Measurements from ENCODE around the gene GZMM.
"Not testable (repeated sequence)": the region's sequence is repeated elsewhere in the genome, so short reads cannot be mapped to it uniquely, and the experiment has no call there.

The GZMM gene

DNA sequence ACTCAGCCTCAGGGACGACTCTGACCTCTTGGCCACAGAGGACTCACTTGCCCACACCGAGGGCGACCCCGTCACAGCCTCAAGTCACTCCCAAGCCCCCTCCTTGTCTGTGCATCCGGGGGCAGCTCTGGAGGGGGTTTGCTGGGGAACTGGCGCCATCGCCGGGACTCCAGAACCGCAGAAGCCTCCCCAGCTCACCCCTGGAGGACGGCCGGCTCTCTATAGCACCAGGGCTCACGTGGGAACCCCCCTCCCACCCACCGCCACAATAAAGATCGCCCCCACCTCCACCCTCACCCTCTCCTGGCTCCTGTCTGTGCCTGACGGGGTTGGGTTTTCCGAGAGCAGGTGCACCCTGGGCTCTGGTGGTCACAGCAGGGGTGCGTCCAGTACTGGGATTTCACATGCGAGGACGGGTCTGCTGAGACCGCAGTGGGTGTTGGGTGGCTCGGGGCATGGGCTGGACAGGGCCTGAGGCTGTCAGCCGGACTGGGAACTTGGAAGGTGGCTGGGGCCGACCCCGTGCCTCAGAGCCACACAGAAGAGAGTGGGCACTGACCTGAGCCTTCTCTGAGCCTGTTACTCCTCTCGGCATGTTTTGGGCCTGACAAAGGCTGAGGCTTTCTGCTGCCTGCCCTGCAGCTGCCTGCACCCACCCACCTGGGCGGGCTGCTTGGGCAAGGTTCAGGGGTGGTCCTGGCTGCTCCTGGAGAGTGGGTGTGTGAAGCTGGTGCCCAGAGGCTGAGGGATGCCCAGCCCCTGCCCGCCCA is 39.5 kb downstream of the GZMM start:
- Histone ChIP-seq H3K36me3 (ENCODE audit: insufficient read depth, low read length) (peaks cover 22% of the 10 kb centered on the region), H3K9me3 (ENCODE audit: low read length) (no peaks in the 10 kb centered on the region), H3K27me3 (ENCODE audit: control insufficient read depth in 1 of 2, insufficient read depth in 2 of 2, low read length in 2 of 2) (peaks cover 2 to 35% of the 10 kb centered on the region in 2 donors), H3K9ac (ENCODE audit: low read length) (no peak overlapping the region), H3K4me3 (ENCODE audit: low read depth in 1 of 2, low read length in 2 of 2) (no peak overlapping the region), H3K4me1 (ENCODE audit: insufficient read depth, low read length) (no peaks in the 10 kb centered on the region), H3K27ac (ENCODE audit: low read depth, low read length) (no peak overlapping the region)

DNA sequence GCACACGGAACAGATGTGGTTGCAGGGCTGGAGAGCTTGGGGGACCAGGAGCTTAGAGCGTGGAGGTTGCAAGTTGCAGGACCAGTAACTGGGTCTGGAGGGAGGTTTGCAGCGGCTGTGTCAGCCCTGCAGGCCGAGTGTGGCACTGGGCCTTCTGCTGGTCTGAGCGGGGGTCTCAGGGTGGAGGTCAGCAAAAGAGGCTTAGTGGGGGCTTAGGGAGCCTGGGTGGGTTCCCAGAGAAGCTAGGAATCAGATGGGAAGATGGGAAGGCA is 40.1 kb downstream of the GZMM start:
- Histone ChIP-seq H3K36me3 (ENCODE audit: insufficient read depth, low read length) (peaks cover 22% of the 10 kb centered on the region), H3K27me3 (ENCODE audit: control insufficient read depth in 1 of 2, insufficient read depth in 2 of 2, low read length in 2 of 2) (peaks cover 7 to 40% of the 10 kb centered on the region in 2 donors), H3K4me1 (ENCODE audit: insufficient read depth, low read length) (no peaks in the 10 kb centered on the region), H3K9me3 (ENCODE audit: low read length) (no peaks in the 10 kb centered on the region), H3K27ac (ENCODE audit: low read depth, low read length) (no peak overlapping the region), H3K9ac (ENCODE audit: low read length) (no peak overlapping the region), H3K4me3 (ENCODE audit: low read depth in 1 of 2, low read length in 2 of 2) (no peak overlapping the region)

DNA sequence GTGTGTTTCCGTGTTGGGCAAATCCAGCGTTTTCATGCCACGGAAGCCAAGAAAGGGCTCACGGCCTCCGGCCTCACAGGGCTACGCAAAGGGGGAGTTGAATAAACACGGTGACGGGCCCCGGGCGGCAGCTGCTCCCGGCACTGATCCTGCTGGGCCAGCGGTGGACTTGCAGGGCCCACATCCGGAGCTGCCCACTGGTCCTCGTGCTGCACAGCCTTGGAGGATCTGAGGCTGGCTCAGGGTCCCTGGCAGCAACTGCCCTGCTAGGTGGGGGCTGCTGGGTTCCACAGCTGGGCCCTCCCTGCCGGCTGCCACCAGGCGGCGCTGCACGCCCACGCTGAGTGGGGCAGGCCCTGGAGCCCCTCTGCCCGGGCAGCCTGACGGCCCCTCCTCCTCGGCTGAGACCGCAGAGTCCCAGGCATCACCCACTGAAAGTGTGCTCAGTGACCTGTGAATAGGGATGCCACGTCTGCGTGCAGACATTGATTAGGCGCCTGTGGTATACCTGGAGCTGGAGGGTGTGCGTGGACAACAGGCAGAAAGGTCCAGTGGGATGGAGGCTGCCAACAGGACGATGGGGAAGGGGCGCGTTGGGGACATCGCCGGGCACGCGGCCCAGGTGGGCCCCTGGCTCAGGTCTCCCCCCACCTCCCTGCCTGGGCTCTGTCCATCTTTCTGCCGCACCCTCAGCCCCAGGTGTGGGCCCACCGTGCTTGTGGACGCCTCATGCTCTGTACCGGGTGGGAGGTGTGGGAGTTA is 40.6 kb downstream of the GZMM start:
- H3K4me3 ChIP-seq (ENCODE audit: low read depth in 1 of 2, low read length in 2 of 2) = no peak overlapping the region
- H3K9ac ChIP-seq (ENCODE audit: low read length) = no peak overlapping the region
- H3K36me3 ChIP-seq (ENCODE audit: insufficient read depth, low read length) = peaks cover 22% of the 10 kb centered on the region
- H3K27me3 ChIP-seq (ENCODE audit: control insufficient read depth in 1 of 2, insufficient read depth in 2 of 2, low read length in 2 of 2) = peaks cover 11 to 46% of the 10 kb centered on the region in 2 donors
- H3K27ac ChIP-seq (ENCODE audit: low read depth, low read length) = no peak overlapping the region
- H3K9me3 ChIP-seq (ENCODE audit: low read length) = no peaks in the 10 kb centered on the region
- H3K4me1 ChIP-seq (ENCODE audit: insufficient read depth, low read length) = no peaks in the 10 kb centered on the region

DNA sequence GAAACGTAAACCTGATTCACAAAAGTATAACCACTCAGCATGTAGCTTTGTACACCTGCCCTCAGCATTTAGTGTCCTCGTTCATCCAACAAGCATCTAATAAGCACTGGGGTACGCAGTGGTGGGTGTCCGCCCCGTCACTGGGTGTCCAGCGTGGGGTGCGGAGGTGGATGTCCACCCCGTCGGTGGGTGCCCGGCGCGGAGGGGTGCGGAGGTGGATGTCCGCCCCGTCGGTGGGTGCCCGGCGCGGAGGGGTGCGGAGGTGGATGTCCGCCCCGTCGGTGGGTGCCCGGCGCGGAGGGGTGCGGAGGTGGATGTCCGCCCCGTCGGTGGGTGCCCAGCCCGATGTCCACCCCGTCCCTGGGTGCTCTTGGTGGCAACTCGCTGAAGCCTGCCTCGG is 41.3 kb downstream of the GZMM start:
- not testable (repeated sequence) for H3K9me3 ChIP-seq (ENCODE audit: low read length); H3K27ac ChIP-seq (ENCODE audit: low read depth, low read length); H3K9ac ChIP-seq (ENCODE audit: low read length); H3K4me1 ChIP-seq (ENCODE audit: insufficient read depth, low read length); H3K4me3 ChIP-seq (ENCODE audit: low read depth in 1 of 2, low read length in 2 of 2)
- Histone ChIP-seq H3K36me3 (ENCODE audit: insufficient read depth, low read length) (peaks cover 22% of the 10 kb centered on the region), H3K27me3 (ENCODE audit: control insufficient read depth in 1 of 2, insufficient read depth in 2 of 2, low read length in 2 of 2) (peaks cover 11 to 47% of the 10 kb centered on the region in 2 donors)

DNA sequence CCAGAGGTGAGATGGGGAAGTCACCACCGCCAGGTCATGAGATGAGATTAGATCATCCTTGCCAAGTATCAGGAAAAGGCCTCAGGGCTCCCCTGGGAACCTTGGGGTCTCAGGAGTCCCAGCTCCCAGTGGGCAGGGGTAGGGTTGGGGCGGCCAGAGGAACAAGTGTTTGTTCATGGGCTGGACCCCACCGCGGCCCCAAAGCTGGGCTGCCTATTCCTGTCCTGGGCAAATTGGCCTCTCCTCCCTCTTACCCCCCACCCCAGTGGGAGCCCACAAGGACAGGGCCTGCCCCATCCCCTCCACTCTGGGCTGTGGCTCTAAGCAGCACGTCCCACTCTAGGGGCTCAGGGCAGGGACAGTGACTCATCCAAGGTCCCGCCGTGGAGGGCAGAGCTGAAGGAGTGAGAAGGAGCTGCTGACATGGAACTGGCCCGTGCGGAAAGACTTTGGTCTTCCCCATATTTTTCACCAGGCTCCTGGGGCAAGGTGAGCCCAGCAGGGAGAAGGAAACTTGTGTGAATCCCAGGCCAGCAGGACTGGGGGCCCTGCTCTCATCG is 41.8 kb downstream of the GZMM start:
- H3K27me3 ChIP-seq (ENCODE audit: control insufficient read depth in 1 of 2, insufficient read depth in 2 of 2, low read length in 2 of 2) = peaks cover 11 to 49% of the 10 kb centered on the region in 2 donors
- H3K4me1 ChIP-seq (ENCODE audit: insufficient read depth, low read length) = no peaks in the 10 kb centered on the region
- no peaks in the 10 kb centered on the region for H3K9me3 ChIP-seq (ENCODE audit: low read length)
- H3K27ac ChIP-seq (ENCODE audit: low read depth, low read length) = no peak overlapping the region
- H3K36me3 ChIP-seq (ENCODE audit: insufficient read depth, low read length) = peaks cover 17% of the 10 kb centered on the region
- H3K9ac ChIP-seq (ENCODE audit: low read length) = no peak overlapping the region
- H3K4me3 ChIP-seq (ENCODE audit: low read depth in 1 of 2, low read length in 2 of 2) = no peak overlapping the region

DNA sequence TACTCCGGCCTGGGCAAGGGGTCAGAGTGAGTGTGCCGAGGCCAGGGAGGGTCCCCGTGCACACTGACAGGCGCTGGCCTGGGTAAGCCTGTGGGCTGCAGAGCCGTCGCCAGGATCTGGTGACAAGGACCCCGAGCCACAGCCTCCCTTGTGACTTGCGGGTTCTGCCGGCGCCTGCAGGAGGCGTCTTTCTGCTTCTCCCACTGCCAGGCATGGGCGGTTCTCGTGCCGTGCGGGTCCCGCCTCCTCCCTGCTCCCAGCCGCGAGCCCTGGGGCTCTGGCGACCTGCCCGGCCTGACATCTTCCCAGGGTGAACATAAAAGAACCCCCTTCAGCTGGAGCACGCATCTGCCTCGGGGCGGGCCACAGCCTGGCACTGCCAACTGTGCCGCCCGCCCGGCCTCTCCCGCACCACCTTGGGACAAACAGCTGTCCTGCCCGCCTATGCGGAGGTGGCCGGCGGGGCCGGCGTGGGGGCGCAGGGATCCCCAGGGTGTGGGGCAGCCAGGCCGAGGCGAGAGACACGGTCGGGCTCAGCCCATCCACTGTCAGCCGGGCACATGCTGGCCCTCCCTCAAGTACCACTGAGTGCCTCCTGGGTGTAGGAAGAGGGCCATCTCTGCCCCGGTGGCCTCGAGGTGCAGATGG is 44.4 kb downstream of the GZMM start:
- no peaks in the 10 kb centered on the region for H3K9me3 ChIP-seq (ENCODE audit: low read length)
- peaks cover 18 to 71% of the 10 kb centered on the region in 2 donors for H3K27me3 ChIP-seq (ENCODE audit: control insufficient read depth in 1 of 2, insufficient read depth in 2 of 2, low read length in 2 of 2)
- H3K27ac ChIP-seq (ENCODE audit: low read depth, low read length) = no peak overlapping the region
- H3K36me3 ChIP-seq (ENCODE audit: insufficient read depth, low read length) = peaks cover 1% of the 10 kb centered on the region
- H3K4me1 ChIP-seq (ENCODE audit: insufficient read depth, low read length) = no peaks in the 10 kb centered on the region
- H3K9ac ChIP-seq (ENCODE audit: low read length) = no peak overlapping the region
- H3K4me3 ChIP-seq (ENCODE audit: low read depth in 1 of 2, low read length in 2 of 2) = no peak overlapping the region

DNA sequence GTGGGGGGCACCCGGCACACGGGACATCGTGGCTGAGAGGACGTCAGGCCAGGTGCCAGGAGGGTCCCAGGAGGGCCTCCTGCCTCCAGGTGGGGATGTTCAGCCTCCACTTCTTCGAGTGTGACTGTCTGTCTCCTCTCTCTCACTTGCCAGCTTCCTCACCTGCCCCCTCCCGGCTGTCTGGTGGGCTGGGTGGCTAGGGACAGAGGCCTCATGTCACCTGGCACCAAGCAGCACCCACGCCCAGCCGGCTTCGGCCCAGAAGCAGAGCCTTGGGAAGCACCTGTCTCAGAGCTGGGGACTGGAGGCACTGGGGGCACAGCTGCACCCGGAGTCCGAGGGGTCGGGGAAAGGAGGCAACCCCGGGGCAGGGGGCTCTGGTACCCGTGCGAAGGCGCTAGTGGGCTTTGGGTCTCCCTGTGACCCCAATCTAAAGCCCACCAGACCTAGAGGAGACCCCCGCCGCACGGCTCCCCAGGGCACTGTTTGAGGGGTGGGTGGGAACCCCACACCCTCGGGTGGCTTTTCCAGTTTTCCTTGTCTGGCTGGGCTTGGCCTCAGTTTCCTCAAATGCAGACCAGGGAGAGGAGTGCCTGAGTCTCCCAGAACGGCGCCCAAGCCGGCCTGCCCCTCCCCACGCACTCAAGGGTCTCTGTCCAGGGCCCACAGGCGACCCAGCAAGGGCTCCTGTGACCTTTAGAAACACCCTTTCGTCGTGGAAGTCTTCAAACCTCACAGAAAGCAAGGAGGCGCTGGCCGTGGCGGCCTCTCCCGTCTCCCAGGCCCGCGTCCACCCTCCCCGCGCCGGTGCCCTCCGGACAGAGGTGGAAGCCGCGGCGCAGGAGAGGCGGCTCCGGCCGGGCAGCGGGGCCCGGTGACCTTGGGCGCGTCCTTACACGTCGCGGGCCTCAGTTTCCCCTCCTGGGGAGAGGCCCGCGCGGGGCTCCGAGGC is 45.2 kb downstream of the GZMM start:
- Histone ChIP-seq H3K4me1 (ENCODE audit: insufficient read depth, low read length) (no peaks in the 10 kb centered on the region), H3K9ac (ENCODE audit: low read length) (no peak overlapping the region), H3K27ac (ENCODE audit: low read depth, low read length) (no peak overlapping the region), H3K4me3 (ENCODE audit: low read depth in 1 of 2, low read length in 2 of 2) (no peak overlapping the region), H3K9me3 (ENCODE audit: low read length) (no peaks in the 10 kb centered on the region), H3K36me3 (ENCODE audit: insufficient read depth, low read length) (no peaks in the 10 kb centered on the region), H3K27me3 (ENCODE audit: control insufficient read depth in 1 of 2, insufficient read depth in 2 of 2, low read length in 2 of 2) (peaks cover 18 to 70% of the 10 kb centered on the region in 2 donors)

DNA sequence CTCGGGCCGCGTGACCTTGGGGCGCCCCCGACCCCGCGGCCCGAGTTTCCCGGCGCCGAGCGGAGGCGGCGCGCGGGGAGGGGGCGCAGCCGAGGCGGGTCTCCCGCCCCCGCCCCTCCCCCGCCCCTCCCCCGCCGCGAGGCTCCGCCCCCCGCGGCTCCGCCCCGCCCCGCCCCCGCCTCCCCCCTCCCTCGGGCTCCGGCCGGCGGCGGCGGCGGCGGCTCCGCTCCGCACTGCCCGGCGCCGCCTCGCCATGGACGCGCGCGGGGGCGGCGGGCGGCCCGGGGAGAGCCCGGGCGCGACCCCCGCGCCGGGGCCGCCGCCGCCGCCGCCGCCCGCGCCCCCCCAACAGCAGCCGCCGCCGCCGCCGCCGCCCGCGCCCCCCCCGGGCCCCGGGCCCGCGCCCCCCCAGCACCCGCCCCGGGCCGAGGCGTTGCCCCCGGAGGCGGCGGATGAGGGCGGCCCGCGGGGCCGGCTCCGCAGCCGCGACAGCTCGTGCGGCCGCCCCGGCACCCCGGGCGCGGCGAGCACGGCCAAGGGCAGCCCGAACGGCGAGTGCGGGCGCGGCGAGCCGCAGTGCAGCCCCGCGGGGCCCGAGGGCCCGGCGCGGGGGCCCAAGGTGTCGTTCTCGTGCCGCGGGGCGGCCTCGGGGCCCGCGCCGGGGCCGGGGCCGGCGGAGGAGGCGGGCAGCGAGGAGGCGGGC is 46.0 kb downstream of the GZMM start, which contains the start of gene HCN2:
TSS of gene HCN2 (plus strand) at position 189 of the 703 bp plus-strand sequence. CDS start at position 254, 65 bp downstream.
- no peak within 1 kb of the TSS for H3K4me3 ChIP-seq (ENCODE audit: low read depth in 1 of 2, low read length in 2 of 2)
- H3K9me3 ChIP-seq (ENCODE audit: low read length) = no peaks in the 10 kb centered on the region
- H3K4me1 ChIP-seq (ENCODE audit: insufficient read depth, low read length) = no peaks in the 10 kb centered on the region
- H3K36me3 ChIP-seq (ENCODE audit: insufficient read depth, low read length) = no peaks in the 10 kb centered on the region
- no peak within 1 kb of the TSS for H3K9ac ChIP-seq (ENCODE audit: low read length)
- H3K27ac ChIP-seq (ENCODE audit: low read depth, low read length) = no peak within 1 kb of the TSS
- H3K27me3 ChIP-seq (ENCODE audit: control insufficient read depth in 1 of 2, insufficient read depth in 2 of 2, low read length in 2 of 2) = peaks cover 18 to 67% of the 10 kb centered on the region in 2 donors

DNA sequence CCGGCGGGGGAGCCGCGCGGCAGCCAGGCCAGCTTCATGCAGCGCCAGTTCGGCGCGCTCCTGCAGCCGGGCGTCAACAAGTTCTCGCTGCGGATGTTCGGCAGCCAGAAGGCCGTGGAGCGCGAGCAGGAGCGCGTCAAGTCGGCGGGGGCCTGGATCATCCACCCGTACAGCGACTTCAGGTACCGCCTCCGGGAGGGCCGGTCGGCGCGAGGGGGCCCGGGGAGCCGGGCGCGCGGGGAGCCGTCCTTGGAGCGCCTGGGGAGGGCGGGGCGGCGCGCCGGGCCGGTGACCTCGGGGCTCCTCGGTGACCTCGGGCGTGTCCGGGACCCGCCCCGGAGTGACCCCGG is 46.5 kb downstream of the GZMM start:
- Histone ChIP-seq H3K4me1 (ENCODE audit: insufficient read depth, low read length) (no peaks in the 10 kb centered on the region), H3K27ac (ENCODE audit: low read depth, low read length) (no peak overlapping the region), H3K36me3 (ENCODE audit: insufficient read depth, low read length) (no peaks in the 10 kb centered on the region), H3K9me3 (ENCODE audit: low read length) (no peaks in the 10 kb centered on the region), H3K4me3 (ENCODE audit: low read depth in 1 of 2, low read length in 2 of 2) (no peak overlapping the region), H3K27me3 (ENCODE audit: control insufficient read depth in 1 of 2, insufficient read depth in 2 of 2, low read length in 2 of 2) (peaks cover 18 to 62% of the 10 kb centered on the region in 2 donors), H3K9ac (ENCODE audit: low read length) (no peak overlapping the region)

DNA sequence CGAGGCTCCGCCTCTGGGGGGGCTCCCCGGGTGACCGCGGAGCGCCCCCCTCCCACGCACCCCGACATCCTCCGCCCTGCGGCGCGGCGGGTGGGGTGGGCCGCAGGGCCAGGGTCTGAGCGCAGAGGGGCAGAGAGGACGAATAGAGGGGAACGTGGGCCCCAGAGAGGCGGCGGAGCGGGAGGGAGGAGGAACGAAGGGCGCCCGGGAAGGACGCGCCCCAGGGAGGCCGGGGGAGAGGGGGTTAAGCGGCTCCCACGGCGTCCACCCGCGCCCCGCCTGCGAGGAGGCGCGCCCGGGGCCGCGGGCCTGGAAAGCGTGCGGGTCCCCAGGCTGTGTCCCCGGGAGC is 46.9 kb downstream of the GZMM start:
- H3K36me3 ChIP-seq (ENCODE audit: insufficient read depth, low read length) = no peaks in the 10 kb centered on the region
- no peaks in the 10 kb centered on the region for H3K9me3 ChIP-seq (ENCODE audit: low read length)
- no peaks in the 10 kb centered on the region for H3K4me1 ChIP-seq (ENCODE audit: insufficient read depth, low read length)
- H3K9ac ChIP-seq (ENCODE audit: low read length) = no peak overlapping the region
- peaks cover 18 to 59% of the 10 kb centered on the region in 2 donors for H3K27me3 ChIP-seq (ENCODE audit: control insufficient read depth in 1 of 2, insufficient read depth in 2 of 2, low read length in 2 of 2)
- H3K4me3 ChIP-seq (ENCODE audit: low read depth in 1 of 2, low read length in 2 of 2) = no peak overlapping the region
- no peak overlapping the region for H3K27ac ChIP-seq (ENCODE audit: low read depth, low read length)

Measured in muscle layer of colon (tissue), 2 donors.